Erythroblast (primary cell): ENCODE measurements around the gene RPUSD1.
"Not testable (repeated sequence)": the region's sequence is repeated elsewhere in the genome, so short reads cannot be mapped to it uniquely, and the experiment has no call there.

Experiments used
- DNase-seq, 2 experiments: peaks; one replicate each; lab custom pipeline; 2025; lab: John Stamatoyannopoulos, UW
- GATA1 ChIP-seq: IDR thresholded peaks from 2 replicates; pipeline ENCODE4 v1.6.1; 2011; ENCODE audit warnings: low read depth, mild to moderate bottlenecking, control low read depth, low read length, moderate library complexity
- POLR2A ChIP-seq: IDR thresholded peaks from 2 replicates; pipeline ENCODE4 v1.6.1; 2011; ENCODE audit warnings: mild to moderate bottlenecking, low read length

Gene RPUSD1

DNA sequence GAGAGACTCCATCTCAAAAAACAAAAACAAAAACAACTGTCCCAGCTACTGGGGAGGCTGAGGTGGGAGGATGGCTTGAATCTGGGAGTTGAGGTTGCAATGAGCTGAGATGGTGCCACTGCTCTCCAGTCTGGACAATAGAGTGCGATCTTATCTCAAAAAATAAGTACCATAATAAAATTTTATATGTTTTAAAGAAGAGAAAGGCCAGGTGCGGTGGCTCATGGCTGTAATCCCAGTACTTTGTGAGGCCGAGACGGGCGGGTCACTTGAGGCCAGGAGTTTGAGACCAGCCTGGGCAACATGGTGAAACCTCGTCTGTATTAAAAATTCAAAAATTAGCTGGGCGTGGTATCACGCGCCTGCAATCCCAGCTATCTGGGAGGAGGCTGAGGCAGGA, 11.4 kb downstream of the RPUSD1 start:
- DNase-seq = no peak
- TF ChIP-seq POLR2A (no peak), GATA1 (no peak)

DNA sequence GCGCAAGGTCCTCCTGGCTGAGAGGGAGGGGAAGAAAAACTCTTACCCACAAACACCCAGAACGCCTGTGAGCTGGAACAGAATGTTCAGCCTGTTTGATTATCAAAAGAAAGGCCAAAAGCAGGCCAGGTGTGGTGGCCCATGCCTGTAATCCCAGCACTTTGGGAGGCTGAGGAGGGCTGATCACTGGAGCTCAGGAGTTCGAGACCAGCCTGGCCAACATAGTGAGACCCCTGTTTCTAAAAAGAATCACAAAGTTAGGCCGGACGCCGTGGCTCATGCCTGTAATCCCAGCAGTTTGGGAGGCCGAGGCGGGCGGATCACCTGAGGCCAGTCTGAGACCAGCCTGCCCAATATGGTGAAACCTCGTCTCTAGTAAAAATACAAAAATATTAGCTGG, 11.9 kb downstream of the RPUSD1 start:
- DNase-seq = not testable (repeated sequence)

DNA sequence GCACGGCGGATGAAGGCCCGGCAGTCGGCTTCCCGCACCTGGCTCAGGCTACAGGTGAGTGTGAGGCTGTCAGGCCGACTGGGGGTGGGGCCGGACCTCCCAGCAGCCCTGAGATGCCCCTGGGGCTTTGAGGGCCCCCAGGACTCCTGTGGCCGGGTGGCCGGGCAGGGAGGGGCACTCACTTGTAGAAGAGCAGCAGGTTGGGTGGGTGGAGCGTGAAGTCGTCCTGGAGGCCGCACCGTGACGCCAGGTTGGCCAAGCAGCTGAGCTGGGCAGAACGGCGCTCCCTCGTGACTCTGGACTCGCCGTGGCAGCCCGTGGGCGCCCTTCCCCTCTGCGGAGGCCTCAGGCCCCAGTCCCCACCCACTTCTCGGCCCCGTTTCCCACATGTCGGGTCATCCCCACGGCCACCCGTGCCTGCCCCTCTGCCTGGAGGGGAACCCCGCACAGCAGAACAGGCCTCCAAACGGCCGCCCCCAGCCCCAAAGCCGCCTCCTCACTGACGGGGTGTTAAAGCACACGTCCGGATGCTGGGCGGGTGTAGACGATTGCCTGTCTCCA, 12.9 kb downstream of the RPUSD1 start:
- TF ChIP-seq GATA1 = no peak
- no peak for TF ChIP-seq POLR2A
- no peak for DNase-seq

- no peak for DNase-seq
- TF ChIP-seq GATA1 (no peak), POLR2A (no peak)
Measured at GRCh38 chr16:774086-775001, 13.8 kb downstream of the RPUSD1 start.

DNA sequence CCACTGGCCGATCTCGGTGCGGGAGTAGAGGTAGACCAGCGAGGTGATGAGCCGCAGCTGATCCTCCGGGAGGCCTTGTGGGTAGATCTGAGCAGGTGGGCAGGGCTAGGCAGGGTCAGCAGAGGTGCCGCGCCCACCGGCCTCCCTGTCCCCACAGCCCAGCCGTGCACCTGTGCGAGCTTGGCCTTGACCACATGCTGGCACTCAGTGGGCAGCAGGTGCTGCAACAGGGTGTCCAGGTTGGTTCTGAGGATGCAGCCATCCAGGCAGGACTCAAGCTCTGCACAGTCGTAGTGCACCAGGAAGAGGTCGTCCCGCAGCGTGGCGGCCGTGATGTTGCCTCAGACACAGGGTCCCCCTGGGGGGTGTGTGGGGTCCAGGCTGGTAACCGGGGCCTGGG, 15.2 kb downstream of the RPUSD1 start:
- TF ChIP-seq POLR2A (no peak), GATA1 (no peak)
- DNase-seq = no peak

GRCh38 chr16:770411-770810, 17.8 kb downstream of the RPUSD1 start:
- TF ChIP-seq GATA1 (no peak), POLR2A (no peak)
- DNase-seq = no peak

DNA sequence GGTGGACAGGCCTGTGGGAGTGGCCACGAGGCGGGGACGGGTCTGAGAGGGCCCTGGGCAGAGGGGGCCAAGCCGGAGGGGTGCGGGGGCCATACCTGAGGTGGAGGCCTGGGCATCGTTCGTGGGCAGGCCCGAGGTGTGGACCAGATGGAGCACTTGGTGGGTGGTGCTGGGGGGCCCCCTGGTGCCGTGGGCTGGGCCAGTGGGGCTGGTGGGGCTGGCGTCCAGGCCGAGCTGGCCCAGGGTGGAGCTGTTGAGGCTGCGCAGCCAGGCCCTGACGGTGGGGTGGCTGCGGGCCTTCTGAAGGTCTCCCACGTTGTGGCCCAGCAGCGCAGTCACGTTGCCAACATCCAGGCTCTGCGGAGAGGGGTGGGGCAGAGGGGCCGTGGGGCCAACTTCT, 18.2 kb downstream of the RPUSD1 start:
- TF ChIP-seq GATA1 = no peak
- TF ChIP-seq POLR2A = no peak
- DNase-seq = no peak

DNA sequence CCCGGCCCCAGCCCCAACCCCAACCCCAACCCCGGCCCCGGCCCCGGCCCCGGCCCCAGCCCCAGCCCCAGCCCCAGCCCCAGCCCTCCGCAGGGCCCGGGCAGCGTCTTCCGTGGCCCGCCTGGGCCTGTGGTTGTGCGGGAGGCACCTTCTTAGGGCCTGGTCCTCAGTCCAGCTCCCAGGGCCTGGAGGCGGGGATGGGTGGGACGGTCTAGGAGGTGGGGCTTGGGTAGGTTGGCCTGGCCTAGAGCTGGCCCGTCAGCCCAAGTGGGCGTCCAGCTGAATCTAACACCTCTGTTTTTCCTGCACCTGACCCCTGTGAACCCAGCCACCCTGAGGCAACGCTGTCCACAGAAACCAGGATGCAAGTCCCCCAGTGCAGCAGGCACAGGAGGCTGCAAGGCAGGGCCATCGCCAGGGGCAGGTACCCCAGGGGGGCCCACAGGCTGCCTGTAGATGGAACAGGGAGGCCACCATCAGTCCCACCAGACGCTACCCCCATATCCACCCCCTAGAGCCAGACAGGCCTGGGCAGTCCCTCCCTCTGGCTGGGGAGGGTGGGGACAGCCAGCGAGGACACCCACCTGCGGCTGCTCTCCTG, 18.9 kb downstream of the RPUSD1 start:
- TF ChIP-seq GATA1 (no peak), POLR2A (no peak)
- DNase-seq = no peak

DNA sequence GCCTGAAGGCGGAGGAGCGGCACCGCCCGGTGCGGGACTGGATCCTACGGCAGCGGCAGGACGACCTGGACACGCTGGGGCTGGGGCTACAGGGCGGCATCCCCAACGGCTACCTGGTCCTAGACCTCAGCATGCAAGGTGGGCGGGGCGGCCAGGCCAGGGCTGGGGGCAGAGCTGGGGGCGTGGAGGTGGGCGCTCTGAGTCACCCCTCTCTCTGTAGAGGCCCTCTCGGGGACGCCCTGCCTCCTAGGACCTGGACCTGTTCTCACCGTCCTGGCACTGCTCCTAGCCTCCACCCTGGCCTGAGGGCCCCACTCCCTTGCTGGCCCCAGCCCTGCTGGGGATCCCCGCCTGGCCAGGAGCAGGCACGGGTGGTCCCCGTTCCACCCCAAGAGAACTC, 19.8 kb downstream of the RPUSD1 start:
- DNase-seq = no peak
- no peak for TF ChIP-seq POLR2A
- no peak for TF ChIP-seq GATA1

DNA sequence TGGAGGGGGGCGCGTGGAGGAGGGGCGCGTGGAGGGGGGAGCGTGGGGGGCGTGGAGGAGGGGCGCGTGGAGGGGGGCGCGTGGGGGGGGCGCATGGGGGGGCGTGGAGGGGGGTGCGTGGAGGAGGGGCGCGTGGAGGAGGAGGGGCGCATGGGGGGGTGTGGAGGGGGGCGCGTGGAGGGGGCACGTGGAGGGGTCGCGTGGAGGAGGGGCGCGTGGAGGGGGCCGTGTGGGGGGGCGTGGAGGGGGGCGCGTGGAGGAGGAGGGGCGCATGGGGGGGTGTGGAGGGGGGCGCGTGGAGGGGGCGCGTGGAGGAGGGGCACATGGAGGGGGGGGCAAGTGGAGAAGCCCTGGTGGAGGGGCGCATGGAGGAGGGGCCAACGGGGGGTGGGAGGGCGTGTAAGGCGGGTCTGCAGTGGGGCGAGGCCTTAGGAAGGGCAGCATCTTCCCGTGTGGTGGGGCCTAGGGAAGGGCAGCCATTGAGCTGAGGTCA, 20.4 kb downstream of the RPUSD1 start:
- TF ChIP-seq POLR2A (no peak), GATA1 (no peak)
- no peak for DNase-seq

DNA sequence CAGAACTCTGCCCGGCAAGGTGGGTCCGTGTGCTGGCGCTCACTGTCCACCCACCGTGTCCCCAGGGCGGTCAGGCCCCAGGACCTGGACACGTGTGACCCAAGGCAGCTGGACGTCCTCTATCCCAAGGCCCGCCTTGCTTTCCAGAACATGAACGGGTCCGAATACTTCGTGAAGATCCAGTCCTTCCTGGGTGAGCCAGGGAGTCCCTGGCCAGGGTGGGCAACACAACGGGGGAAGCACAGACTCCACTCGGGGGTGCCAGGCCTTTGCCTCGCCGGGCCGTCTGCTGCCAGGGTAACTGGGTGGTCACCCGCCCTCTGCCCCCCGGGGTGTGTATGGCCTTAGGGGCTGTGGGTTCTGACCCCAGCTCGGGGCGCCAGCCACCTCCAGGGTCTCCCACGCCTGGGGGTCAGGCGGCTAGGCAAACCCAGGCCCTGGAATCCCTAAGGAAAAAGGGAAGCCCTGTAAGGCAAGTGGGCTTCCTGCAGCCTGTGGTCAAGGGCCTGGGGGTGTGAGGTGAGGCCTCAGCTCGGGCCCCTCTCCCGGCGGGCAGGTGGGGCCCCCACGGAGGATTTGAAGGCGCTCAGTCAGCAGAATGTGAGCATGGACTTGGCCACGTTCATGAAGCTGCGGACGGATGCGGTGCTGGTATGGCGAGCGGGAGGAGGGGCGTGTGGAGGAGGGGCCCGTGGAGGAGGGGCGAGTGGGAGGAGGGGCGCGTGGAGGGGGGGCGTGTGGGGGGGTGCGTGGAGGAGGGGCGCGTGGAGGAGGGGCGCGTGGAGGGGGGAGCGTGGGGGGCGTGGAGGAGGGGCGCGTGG, 21.2 kb downstream of the RPUSD1 start:
- no peak for TF ChIP-seq GATA1
- TF ChIP-seq POLR2A = no peak
- DNase-seq = no peak

DNA sequence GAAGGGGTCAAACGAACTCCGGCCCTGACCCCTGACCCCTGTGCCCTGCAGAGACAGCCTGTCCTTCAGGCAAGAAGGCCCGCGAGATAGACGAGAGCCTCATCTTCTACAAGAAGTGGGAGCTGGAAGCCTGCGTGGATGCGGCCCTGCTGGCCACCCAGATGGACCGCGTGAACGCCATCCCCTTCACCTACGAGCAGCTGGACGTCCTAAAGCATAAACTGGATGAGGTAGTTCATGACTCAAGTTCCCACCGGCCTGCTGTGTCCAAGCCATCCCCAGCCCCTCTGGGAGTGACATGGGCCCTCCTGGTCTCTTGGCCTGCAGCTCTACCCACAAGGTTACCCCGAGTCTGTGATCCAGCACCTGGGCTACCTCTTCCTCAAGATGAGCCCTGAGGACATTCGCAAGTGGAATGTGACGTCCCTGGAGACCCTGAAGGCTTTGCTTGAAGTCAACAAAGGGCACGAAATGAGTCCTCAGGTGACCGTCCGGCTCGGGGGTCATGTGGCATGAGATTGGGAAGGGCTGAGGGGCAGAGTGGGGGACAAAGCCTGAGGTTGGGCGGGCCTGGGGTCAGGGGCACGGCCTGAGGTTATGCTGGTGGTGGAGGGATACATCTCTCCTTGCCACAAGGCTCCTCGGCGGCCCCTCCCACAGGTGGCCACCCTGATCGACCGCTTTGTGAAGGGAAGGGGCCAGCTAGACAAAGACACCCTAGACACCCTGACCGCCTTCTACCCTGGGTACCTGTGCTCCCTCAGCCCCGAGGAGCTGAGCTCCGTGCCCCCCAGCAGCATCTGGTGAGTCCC, 22.0 kb downstream of the RPUSD1 start:
- no peak for DNase-seq
- TF ChIP-seq POLR2A (no peak), GATA1 (no peak)

GRCh38 chr16:765488-765865, 22.7 kb downstream of the RPUSD1 start:
- TF ChIP-seq GATA1 = no peak
- TF ChIP-seq POLR2A = no peak
- DNase-seq = no peak
